GM12892 (cell line): ENCODE results near the gene TBC1D19.

ENCODE experiments used
- POLR2A ChIP-seq: IDR thresholded peaks from 2 replicates; pipeline ENCODE4 v1.6.1; 2011; ENCODE audit warnings: low read depth, low read length, control low read depth
- TAF1 ChIP-seq: IDR thresholded peaks from 2 replicates; pipeline ENCODE4 v1.6.1; 2011; ENCODE audit warnings: low read depth, mild to moderate bottlenecking, control low read depth, low read length, borderline replicate concordance

GRCh38 chr4:26709246-26709645, 125.4 kb downstream of the TBC1D19 start:
- TF ChIP-seq POLR2A, result no peak
- TF ChIP-seq TAF1, result no peak
